Astrocyte (in vitro differentiated cells and primary cell): Measurements from ENCODE around the gene PBLD.
"Not testable (repeated sequence)": the region's sequence is repeated elsewhere in the genome, so short reads cannot be mapped to it uniquely, and the experiment has no call there.

Experiments
- EZH2 ChIP-seq: IDR thresholded peaks from 2 replicates; pipeline ENCODE4 v1.6.1; 2012; ENCODE audit warnings: mild to moderate bottlenecking, low read length, inconsistent platforms; ENCODE audit not compliant: insufficient read depth
- TF ChIP-seq, protein P1 (sequence below): IDR thresholded peaks from 2 replicates; pipeline ENCODE4 v1.5.1; 2011; ENCODE audit warnings: low read depth, mild to moderate bottlenecking, inconsistent platforms, low read length, moderate library complexity; ENCODE audit not compliant: insufficient read depth

DNA sequence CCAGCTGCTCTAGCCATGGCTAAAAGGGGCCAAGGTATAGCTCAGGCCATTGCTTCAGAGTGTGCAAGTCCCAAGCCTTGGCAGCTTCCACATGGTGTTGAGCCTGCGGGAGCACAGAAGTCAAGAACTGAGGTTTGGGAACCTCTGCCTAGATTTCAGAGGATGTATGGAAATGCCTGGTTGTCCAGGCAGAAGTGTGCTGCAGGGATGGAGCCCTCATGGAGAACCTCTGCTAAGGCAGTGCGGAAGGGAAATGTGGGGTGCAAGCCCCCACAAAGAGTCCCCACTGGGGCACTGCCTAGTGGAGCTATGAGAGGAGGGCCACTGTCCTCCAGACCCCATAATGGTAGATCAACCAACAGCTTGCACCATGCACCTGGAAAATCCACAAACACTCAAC, 54.9 kb downstream of the PBLD start:
- TF ChIP-seq, protein P1, sequence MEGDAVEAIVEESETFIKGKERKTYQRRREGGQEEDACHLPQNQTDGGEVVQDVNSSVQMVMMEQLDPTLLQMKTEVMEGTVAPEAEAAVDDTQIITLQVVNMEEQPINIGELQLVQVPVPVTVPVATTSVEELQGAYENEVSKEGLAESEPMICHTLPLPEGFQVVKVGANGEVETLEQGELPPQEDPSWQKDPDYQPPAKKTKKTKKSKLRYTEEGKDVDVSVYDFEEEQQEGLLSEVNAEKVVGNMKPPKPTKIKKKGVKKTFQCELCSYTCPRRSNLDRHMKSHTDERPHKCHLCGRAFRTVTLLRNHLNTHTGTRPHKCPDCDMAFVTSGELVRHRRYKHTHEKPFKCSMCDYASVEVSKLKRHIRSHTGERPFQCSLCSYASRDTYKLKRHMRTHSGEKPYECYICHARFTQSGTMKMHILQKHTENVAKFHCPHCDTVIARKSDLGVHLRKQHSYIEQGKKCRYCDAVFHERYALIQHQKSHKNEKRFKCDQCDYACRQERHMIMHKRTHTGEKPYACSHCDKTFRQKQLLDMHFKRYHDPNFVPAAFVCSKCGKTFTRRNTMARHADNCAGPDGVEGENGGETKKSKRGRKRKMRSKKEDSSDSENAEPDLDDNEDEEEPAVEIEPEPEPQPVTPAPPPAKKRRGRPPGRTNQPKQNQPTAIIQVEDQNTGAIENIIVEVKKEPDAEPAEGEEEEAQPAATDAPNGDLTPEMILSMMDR, result not testable (repeated sequence)
- not testable (repeated sequence) for TF ChIP-seq EZH2
